Tibial nerve (tissue), 4 donors: ENCODE measurements around the gene OVCH2. TPM values are rescaled to one million over a fixed set of nuclear protein-coding genes. Genes with fewer than 3 reads are reported as not detected.
A peak's percentile ranks its signal among the peaks of the same experiment; 100 is the strongest.

Source experiments
- DNase-seq, 2 donors: peaks; one replicate each; pipeline ENCODE4 v3.0.0-alpha.2; 2019; ENCODE audit warnings: low spot score in 2 of 2
- H3K27ac ChIP-seq, 4 donors: fragments of 200-600 bp; sonication (generic) in 3 of 4; one replicate each; pipeline ENCODE4 v1.5.1; 2017 to 2019; ENCODE audit warnings: mild to moderate bottlenecking in 1 of 4
- H3K27me3 ChIP-seq, 2 donors: fragments of 200-600 bp; sonication (generic) in 1 of 2; one replicate each; pipeline versions ENCODE4 v1.5.1 to v1.6.0; 2017 to 2019
- H3K36me3 ChIP-seq, 3 donors: fragments of 200-600 bp; sonication (generic); one replicate each; pipeline ENCODE4 v1.5.1; 2018 to 2019
- H3K4me1 ChIP-seq, 4 donors: fragments of 200-600 bp; sonication (generic) in 3 of 4; one replicate each; pipeline ENCODE4 v1.5.1; 2017 to 2019
- H3K4me3 ChIP-seq, 4 donors: fragments of 200-600 bp; sonication (generic) in 3 of 4; one replicate each; pipeline ENCODE4 v1.5.1; 2017 to 2019; ENCODE audit warnings: mild to moderate bottlenecking in 1 of 4, moderate library complexity in 1 of 4
- H3K9me3 ChIP-seq, 4 donors: fragments of 200-600 bp; sonication (generic) in 3 of 4; one replicate each; pipeline ENCODE4 v1.5.1; 2017 to 2019
- CTCF ChIP-seq, 5 experiments: fragments of 200-600 bp in 3 of 5; fragments of 450-650 bp in 2 of 5; sonication (generic) in 3 of 5; IDR thresholded peaks; one replicate each; pipeline ENCODE4 v1.5.1; 2016 to 2019; ENCODE audit warnings: antibody characterized with exemption in 5 of 5, mild to moderate bottlenecking in 3 of 5, moderate library complexity in 2 of 5
- EP300 ChIP-seq, 2 donors: sonication (generic); formaldehyde crosslinking; IDR thresholded peaks; one replicate each; pipeline ENCODE4 v1.6.1; 2017; ENCODE audit warnings: antibody characterized with exemption in 2 of 2, mild to moderate bottlenecking in 1 of 2
- POLR2A ChIP-seq, 2 donors: fragments of 450-650 bp; IDR thresholded peaks; one replicate each; pipeline ENCODE4 v1.6.1; 2017; ENCODE audit warnings: antibody characterized with exemption in 2 of 2, mild to moderate bottlenecking in 2 of 2, moderate library complexity in 2 of 2
- WGBS, 2 donors: methylation state at CpG; one replicate each; pipeline ENCODE4 v1.1.5; 2018; 5-methylcytosine and 5-hydroxymethylcytosine counted together
- total RNA-seq, 4 donors: library from RNA; depleted of rRNA; stranded (reverse); fragments of >200 nt; gene quantifications; one replicate each; pipeline ENCODE4 v1.1.0, GENCODE V29; 2016

The OVCH2 gene
- total RNA-seq, 4 donors from 2014 or later = not detected

- Histone ChIP-seq H3K4me3 (no peak overlapping the region), H3K27ac (peak overlapping the region in 2 of 4 donors; percentile 38 to 66), H3K27me3 (no peaks in the 10 kb centered on the region), H3K4me1 (peaks cover 0 to 37% (median 9%) of the 10 kb centered on the region in 4 donors), H3K36me3 (no peaks in the 10 kb centered on the region), H3K9me3 (no peaks in the 10 kb centered on the region)
- no peak for DNase-seq
- TF ChIP-seq EP300 (IDR thresholded peaks at IDR 0.05) (no peak), POLR2A (IDR thresholded peaks at IDR 0.05) (no peak), CTCF (IDR thresholded peaks at IDR 0.05) (no peak)
- WGBS, 2 donors = 52 to 58% methylated on average over 5 of the region's 5 CpGs
Observed at GRCh38 chr11:7677071-7677470, 29.2 kb downstream of the OVCH2 start.

DNA sequence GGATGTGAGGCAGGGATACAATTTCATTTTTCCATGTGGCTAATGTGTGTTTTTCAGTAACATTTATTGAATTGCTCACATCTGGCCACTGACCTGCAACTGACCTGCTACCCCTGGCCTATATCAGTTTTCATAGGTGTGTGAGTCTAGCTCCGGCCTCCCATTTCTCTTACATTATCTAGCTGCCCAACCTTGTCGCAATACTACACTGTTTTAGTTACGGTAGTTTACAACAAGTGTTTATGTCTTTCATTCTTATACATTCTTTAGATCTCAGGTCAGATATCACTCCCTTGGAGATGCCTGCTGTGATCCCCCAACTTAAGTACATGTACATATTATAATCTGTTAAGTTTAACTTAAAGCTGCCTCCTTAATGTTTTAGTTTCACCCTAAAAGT is 30.6 kb downstream of the OVCH2 start:
- DNase-seq = no peak
- 81 to 97% methylated on average over 3 of the region's 3 CpGs for WGBS, 2 donors
- H3K36me3 ChIP-seq = no peaks in the 10 kb centered on the region
- peak overlapping the region in 1 of 4 donors; percentile 66 for H3K27ac ChIP-seq
- peaks cover 0 to 52% (median 11%) of the 10 kb centered on the region in 4 donors for H3K4me1 ChIP-seq
- H3K9me3 ChIP-seq = no peaks in the 10 kb centered on the region
- H3K27me3 ChIP-seq = no peaks in the 10 kb centered on the region
- H3K4me3 ChIP-seq = no peak overlapping the region
- TF ChIP-seq EP300 (IDR thresholded peaks at IDR 0.05) = no peak
- no peak for TF ChIP-seq CTCF (IDR thresholded peaks at IDR 0.05)
- TF ChIP-seq POLR2A (IDR thresholded peaks at IDR 0.05) = no peak

- TF ChIP-seq EP300 (IDR thresholded peaks at IDR 0.05) = no peak
- TF ChIP-seq POLR2A (IDR thresholded peaks at IDR 0.05) = no peak
- TF ChIP-seq CTCF (IDR thresholded peaks at IDR 0.05) = no peak
- 10 to 22% methylated on average over 24 to 43 of the region's 72 CpGs for WGBS, 2 donors
- peak in 1 of 2 donors; percentile 22 for DNase-seq
- H3K4me3 ChIP-seq = peak overlapping the region; percentile 45 to 84 (median 64)
- no peaks in the 10 kb centered on the region for H3K27me3 ChIP-seq
- no peaks in the 10 kb centered on the region for H3K9me3 ChIP-seq
- H3K27ac ChIP-seq = peak overlapping the region; percentile 82 to 96 (median 89)
- H3K36me3 ChIP-seq = no peaks in the 10 kb centered on the region
- H3K4me1 ChIP-seq = peaks cover 0 to 64% (median 15%) of the 10 kb centered on the region in 4 donors
Observed at GRCh38 chr11:7673724-7674434, 32.4 kb downstream of the OVCH2 start.

GRCh38 chr11:7672960-7673723 is 33.1 kb downstream of the OVCH2 start, which contains the start of gene CYB5R2:
TSS of gene CYB5R2 (minus strand) at chr11:7673500. CDS start at chr11:7672825, 675 bp downstream.
- peak within 1 kb of the TSS; percentile 82 to 96 (median 89) for H3K27ac ChIP-seq
- WGBS, 2 donors = 3 to 9% methylated on average over 15 to 30 of the region's 40 CpGs
- peaks cover 0 to 71% (median 18%) of the 10 kb centered on the region in 4 donors for H3K4me1 ChIP-seq
- H3K4me3 ChIP-seq = peak within 1 kb of the TSS; percentile 45 to 84 (median 64)
- no peaks in the 10 kb centered on the region for H3K9me3 ChIP-seq
- no peaks in the 10 kb centered on the region for H3K27me3 ChIP-seq
- TF ChIP-seq CTCF (IDR thresholded peaks at IDR 0.05) (no peak), EP300 (IDR thresholded peaks at IDR 0.05) (peak; percentile 24 to 90), POLR2A (IDR thresholded peaks at IDR 0.05) (peak in 1 of 2 donors; percentile 66)
- peaks cover 0 to 4% (median 0%) of the 10 kb centered on the region in 3 donors for H3K36me3 ChIP-seq
- DNase-seq = peak; percentile 49 to 57
